Fibroblast of lung (primary cell): ENCODE results near the gene MAPKBP1. TPM values are rescaled to one million over a fixed set of nuclear protein-coding genes. Genes with fewer than 3 reads are reported as not detected.
A peak's percentile ranks its signal among the peaks of the same experiment; 100 is the strongest.
"Not testable (repeated sequence)": the region's sequence is repeated elsewhere in the genome, so short reads cannot be mapped to it uniquely, and the experiment has no call there.

ENCODE experiments used
- DNase-seq, 2 donors: peaks; one replicate each; pipeline versions ENCODE4 v3.0.0 to v3.0.0-alpha.2; 2010; ENCODE audit warnings: low read depth in 2 of 2
- H2AFZ ChIP-seq: 2 replicates; pipeline ENCODE4 v1.5.1; 2012; ENCODE audit warnings: low read length, control low read depth, inconsistent platforms
- H3K27ac ChIP-seq: 2 replicates; pipeline ENCODE4 v1.5.1; 2011; ENCODE audit warnings: low read length, control low read depth; ENCODE audit not compliant: insufficient read depth
- H3K27me3 ChIP-seq: 2 replicates; pipeline ENCODE4 v1.5.1; 2011; ENCODE audit warnings: mild to moderate bottlenecking, low read length; ENCODE audit not compliant: control insufficient read depth, insufficient read depth
- H3K36me3 ChIP-seq: 2 replicates; pipeline ENCODE4 v1.5.1; 2011; ENCODE audit warnings: low read length; ENCODE audit not compliant: control insufficient read depth, insufficient read depth
- H3K4me1 ChIP-seq: 2 replicates; pipeline ENCODE4 v1.5.1; 2011; ENCODE audit warnings: low read length; ENCODE audit not compliant: control insufficient read depth, insufficient read depth; ENCODE audit errors: extremely low read depth
- H3K4me2 ChIP-seq: 2 replicates; pipeline ENCODE4 v1.5.1; 2011; ENCODE audit warnings: low read length, control low read depth; ENCODE audit not compliant: insufficient read depth; ENCODE audit errors: extremely low read depth
- H3K4me3 ChIP-seq, 4 experiments: fragments of 200-600 bp in 1 of 4; sonication (generic) in 1 of 4; replicated peaks in 1 of 4; 2 replicates each; pipeline ENCODE4 v1.5.1; 2011 to 2016; ENCODE audit warnings: low read length in 4 of 4, low read depth in 3 of 4, mild to moderate bottlenecking in 3 of 4, control low read depth in 2 of 4, inconsistent platforms in 1 of 4, mixed read lengths in 1 of 4; ENCODE audit not compliant: insufficient read depth in 1 of 4; ENCODE audit errors: control extremely low read depth in 1 of 4
- H3K79me2 ChIP-seq: 2 replicates; pipeline ENCODE4 v1.5.1; 2012; ENCODE audit warnings: mild to moderate bottlenecking, low read length, inconsistent platforms; ENCODE audit not compliant: control insufficient read depth, insufficient read depth
- H3K9ac ChIP-seq: 2 replicates; pipeline ENCODE4 v1.5.1; 2011; ENCODE audit warnings: mild to moderate bottlenecking, low read length, control low read depth; ENCODE audit not compliant: insufficient read depth
- H3K9me3 ChIP-seq: 2 replicates; pipeline ENCODE4 v1.5.1; 2012; ENCODE audit warnings: low read depth, low read length; ENCODE audit not compliant: control insufficient read depth, insufficient read depth
- H4K20me1 ChIP-seq: 2 replicates; pipeline ENCODE4 v1.5.1; 2011; ENCODE audit warnings: low read length; ENCODE audit not compliant: control insufficient read depth, insufficient read depth; ENCODE audit errors: extremely low read depth
- CTCF ChIP-seq, 2 donors: IDR thresholded peaks in 1 of 2; conservative IDR thresholded peaks in 1 of 2; 1 replicate in 1 of 2; 2 replicates in 1 of 2; pipeline ENCODE4 v1.5.1; 2011 to 2012; ENCODE audit warnings: low read length in 2 of 2, control low read depth in 1 of 2, inconsistent platforms in 1 of 2, low read depth in 1 of 2, mild to moderate bottlenecking in 1 of 2
- EZH2 ChIP-seq: IDR thresholded peaks from 2 replicates; pipeline ENCODE4 v1.5.1; 2012; ENCODE audit warnings: low read length, control low read depth, mild to moderate bottlenecking; ENCODE audit errors: missing control alignments
- polyA minus RNA-seq: library from RNA; depleted of rRNA, polyadenylated mRNA; stranded (reverse); fragments of >200 nt; gene quantifications from 2 replicates; pipeline ENCODE4 v1.2.3, GENCODE V29; 2011; ENCODE audit warnings: low replicate concordance
- polyA plus RNA-seq, 2 donors: library from polyadenylated mRNA; depleted of rRNA in 1 of 2; stranded (reverse) in 1 of 2; unstranded in 1 of 2; fragments of >200 nt; gene quantifications; 2 replicates each; pipeline ENCODE4 v1.2.1, GENCODE V29; 2011 to 2012; ENCODE audit warnings: missing spikeins in 1 of 2
- total RNA-seq: library from RNA; depleted of rRNA; stranded (reverse); fragments of >200 nt; gene quantifications from 2 replicates; pipeline ENCODE4 v1.2.1, GENCODE V29; 2014

Gene MAPKBP1
- total RNA-seq (12.6 and 20.8 TPM in 2 replicates), polyA plus RNA-seq (2.8 and 3.8 TPM in 2 replicates), polyA minus RNA-seq (79.2 and 109 TPM in 2 replicates)
- polyA plus RNA-seq (2012): 7.5 TPM in 2 replicates

- H3K9me3 ChIP-seq: no peaks in the 10 kb centered on the region
- H3K9ac ChIP-seq: peak within 1 kb of the TSS; percentile 84
- peak within 1 kb of the TSS; percentile 98 for H3K4me2 ChIP-seq
- no peaks in the 10 kb centered on the region for H3K27me3 ChIP-seq
- TF ChIP-seq CTCF (conservative IDR thresholded peaks at IDR 0.05 in 1 of 2, IDR thresholded peaks at IDR 0.05 in 1 of 2; ENCODE audit: low read depth in 1 of 2, low read length in 2 of 2): peak; percentile 64 to 70
- no peak for TF ChIP-seq EZH2
- H3K27ac ChIP-seq: peak within 1 kb of the TSS; percentile 86
- no peaks in the 10 kb centered on the region for H4K20me1 ChIP-seq
- peaks cover 21% of the 10 kb centered on the region for H3K4me1 ChIP-seq
- H3K4me3 ChIP-seq: peak within 1 kb of the TSS; percentile 79 to 92 (median 87)
- peak; percentile 97 to 98 for DNase-seq
- H3K36me3 ChIP-seq: no peaks in the 10 kb centered on the region
- H2AFZ ChIP-seq: peak within 1 kb of the TSS; percentile 85
- H3K79me2 ChIP-seq: peaks cover 35% of the 10 kb centered on the region
Measured at GRCh38 chr15:41774062-41774881, at the start of gene MAPKBP1. Gene MAPKBP1 (plus strand): TSS chr15:41774484. CDS start chr15:41775276, 792 bp downstream.

GRCh38 chr15:41727143-41727542, 47.1 kb upstream of the MAPKBP1 start:
- H3K4me3 ChIP-seq: no peak overlapping the region
- no peaks in the 10 kb centered on the region for H4K20me1 ChIP-seq
- H3K9ac ChIP-seq: no peak overlapping the region
- H3K4me1 ChIP-seq: no peaks in the 10 kb centered on the region
- no peaks in the 10 kb centered on the region for H3K9me3 ChIP-seq
- H3K79me2 ChIP-seq: no peaks in the 10 kb centered on the region
- H3K4me2 ChIP-seq: no peak overlapping the region
- TF ChIP-seq CTCF (conservative IDR thresholded peaks at IDR 0.05 in 1 of 2, IDR thresholded peaks at IDR 0.05 in 1 of 2; ENCODE audit: low read depth in 1 of 2, low read length in 2 of 2): no peak
- TF ChIP-seq EZH2: no peak
- no peaks in the 10 kb centered on the region for H3K36me3 ChIP-seq
- H2AFZ ChIP-seq: no peak overlapping the region
- DNase-seq: peak in 1 of 2 donors; percentile 79
- no peaks in the 10 kb centered on the region for H3K27me3 ChIP-seq
- H3K27ac ChIP-seq: no peak overlapping the region

- not testable (repeated sequence) for H3K36me3 ChIP-seq, H3K4me2 ChIP-seq, H3K4me1 ChIP-seq, H4K20me1 ChIP-seq, H3K27ac ChIP-seq, H2AFZ ChIP-seq, H3K9me3 ChIP-seq, H3K27me3 ChIP-seq, H3K79me2 ChIP-seq, H3K4me3 ChIP-seq, H3K9ac ChIP-seq
- DNase-seq: peak in 1 of 2 donors; percentile 6
Measured at GRCh38 chr15:41728061-41728460, 46.2 kb upstream of the MAPKBP1 start.
